Spinal cord (tissue), 10 donors: Measurements from ENCODE around the gene SUSD6. TPM values are rescaled to one million over a fixed set of nuclear protein-coding genes. Genes with fewer than 3 reads are reported as not detected.

Experiments used
- DNase-seq, 6 donors: peaks; one replicate each; pipeline versions ENCODE4 v3.0.0 to v3.0.0-alpha.2; 2013 to 2015; ENCODE audit warnings: low spot score in 6 of 6, low read depth in 4 of 6
- H3K27ac ChIP-seq: one replicate; pipeline ENCODE4 v1.5.1; 2013; ENCODE audit warnings: low read depth, low read length, control low read depth
- H3K27me3 ChIP-seq: one replicate; pipeline ENCODE4 v1.6.1; 2013; ENCODE audit warnings: low read length; ENCODE audit not compliant: control insufficient read depth, insufficient read depth
- H3K36me3 ChIP-seq: one replicate; pipeline ENCODE4 v1.6.1; 2013; ENCODE audit warnings: low read length; ENCODE audit not compliant: control insufficient read depth, insufficient read depth
- H3K4me1 ChIP-seq: one replicate; pipeline ENCODE4 v1.6.1; 2013; ENCODE audit warnings: low read length; ENCODE audit not compliant: control insufficient read depth, insufficient read depth
- H3K4me3 ChIP-seq: one replicate; pipeline ENCODE4 v1.5.1; 2013; ENCODE audit warnings: low read depth, low read length, control low read depth
- H3K9me3 ChIP-seq: one replicate; pipeline ENCODE4 v1.6.1; 2013; ENCODE audit warnings: low read length; ENCODE audit not compliant: control insufficient read depth, insufficient read depth
- WGBS: methylation state at CpG from one replicate; pipeline ENCODE4 v1.1.5; 2013; ENCODE audit warnings: missing lambda C conversion rate; ENCODE audit not compliant: insufficient coverage; 5-methylcytosine and 5-hydroxymethylcytosine counted together
- polyA plus RNA-seq, 2 donors: library from polyadenylated mRNA; unstranded; fragments of 120-200 nt; gene quantifications; one replicate each; pipeline ENCODE4 v1.2.1, GENCODE V29; 2013; ENCODE audit not compliant: insufficient read length in 2 of 2
- total RNA-seq, 2 donors: library from RNA; depleted of rRNA in 1 of 2; stranded (reverse); fragments of 120-200 nt in 1 of 2; fragments of >200 nt in 1 of 2; gene quantifications; one replicate each; pipeline versions ENCODE4 v1.2.3 to v1.2.4, GENCODE V29; 2013 to 2014
- donor health status: healthy.

Gene SUSD6
- total and polyA plus RNA-seq, 4 donors, result 16.8 to 23.9 (median 19.4) TPM

DNA sequence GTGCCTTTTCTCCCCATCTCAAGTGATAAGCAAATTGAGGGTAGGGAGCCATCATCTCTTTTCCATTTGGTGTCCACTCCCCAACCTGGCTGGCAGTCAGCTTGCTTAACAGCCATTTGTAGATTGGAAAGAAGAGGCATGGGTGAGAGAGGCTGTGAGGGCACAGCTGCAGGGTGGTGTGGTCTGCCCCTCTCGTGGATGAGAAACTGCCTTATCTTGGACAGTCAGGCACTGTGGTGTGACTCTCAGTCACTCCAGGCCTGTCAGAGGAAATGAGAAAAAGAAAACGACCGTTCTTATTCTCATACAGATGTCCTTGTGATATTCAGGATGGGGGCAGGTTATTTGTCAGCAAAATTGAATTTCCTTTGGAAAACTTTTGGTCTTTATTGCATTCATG, 90.5 kb downstream of the SUSD6 start:
- Histone ChIP-seq H3K4me3 (no peak overlapping the region), H3K27ac (peak overlapping the region; percentile 48), H3K9me3 (no peaks in the 10 kb centered on the region), H3K27me3 (no peaks in the 10 kb centered on the region), H3K4me1 (peaks cover 25% of the 10 kb centered on the region), H3K36me3 (peaks cover 9% of the 10 kb centered on the region)
- DNase-seq, result no peak
- WGBS, result 43% methylated on average over 1 of the region's 3 CpGs

- peaks cover 9% of the 10 kb centered on the region for H3K36me3 ChIP-seq
- no peak for DNase-seq
- 73% methylated on average over 11 of the region's 12 CpGs for WGBS
- peaks cover 25% of the 10 kb centered on the region for H3K4me1 ChIP-seq
- no peak overlapping the region for H3K4me3 ChIP-seq
- no peaks in the 10 kb centered on the region for H3K27me3 ChIP-seq
- H3K27ac ChIP-seq, result no peak overlapping the region
- no peaks in the 10 kb centered on the region for H3K9me3 ChIP-seq
These were observed 91.9 kb downstream of the SUSD6 start for GRCh38 chr14:69703047-69704039.

DNA sequence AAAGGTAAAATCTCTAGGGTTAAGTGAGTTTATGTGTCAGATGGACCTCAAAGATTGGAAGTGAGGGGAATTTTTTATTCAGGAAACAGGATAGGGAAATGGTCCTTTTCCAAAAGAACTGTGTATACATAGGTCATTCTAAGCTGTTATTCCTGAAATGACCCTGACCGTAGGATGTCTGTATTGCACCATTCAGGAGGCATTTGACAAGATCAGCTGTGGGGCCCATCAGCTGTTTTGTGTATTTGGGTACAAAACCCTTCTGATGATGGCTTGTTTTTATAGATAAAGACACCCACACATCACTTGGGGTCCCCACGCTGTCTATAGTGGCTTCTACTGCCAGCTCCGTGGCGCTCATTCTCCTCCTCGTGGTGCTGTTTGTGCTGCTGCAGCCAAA, 92.9 kb downstream of the SUSD6 start:
- no peaks in the 10 kb centered on the region for H3K27me3 ChIP-seq
- H3K27ac ChIP-seq, result no peak overlapping the region
- H3K4me1 ChIP-seq, result peaks cover 30% of the 10 kb centered on the region
- WGBS, result 100% methylated on average over 4 of the region's 5 CpGs
- DNase-seq, result no peak
- no peaks in the 10 kb centered on the region for H3K9me3 ChIP-seq
- peaks cover 13% of the 10 kb centered on the region for H3K36me3 ChIP-seq
- H3K4me3 ChIP-seq, result no peak overlapping the region

- Histone ChIP-seq H3K4me3 (no peak overlapping the region), H3K9me3 (no peaks in the 10 kb centered on the region), H3K4me1 (peaks cover 30% of the 10 kb centered on the region), H3K36me3 (peaks cover 13% of the 10 kb centered on the region), H3K27ac (no peak overlapping the region), H3K27me3 (no peaks in the 10 kb centered on the region)
- WGBS, result 93% methylated on average over 2 of the region's 2 CpGs
- DNase-seq, result no peak
These were observed 94.3 kb downstream of the SUSD6 start for GRCh38 chr14:69705706-69706105.

GRCh38 chr14:69708049-69708448, 96.7 kb downstream of the SUSD6 start:
- Histone ChIP-seq H3K4me1 (peaks cover 41% of the 10 kb centered on the region), H3K36me3 (peaks cover 32% of the 10 kb centered on the region), H3K9me3 (no peaks in the 10 kb centered on the region), H3K27me3 (no peaks in the 10 kb centered on the region), H3K4me3 (no peak overlapping the region), H3K27ac (no peak overlapping the region)
- no peak for DNase-seq
- WGBS, result no CpG with 5 or more reads among the region's 1 CpG

- 43% methylated on average over 8 of the region's 12 CpGs for WGBS
- H3K27ac ChIP-seq, result no peak overlapping the region
- H3K4me1 ChIP-seq, result peaks cover 42% of the 10 kb centered on the region
- peaks cover 32% of the 10 kb centered on the region for H3K36me3 ChIP-seq
- H3K4me3 ChIP-seq, result no peak overlapping the region
- H3K27me3 ChIP-seq, result no peaks in the 10 kb centered on the region
- no peaks in the 10 kb centered on the region for H3K9me3 ChIP-seq
- peak in 2 of 6 donors; percentile 64 to 74 for DNase-seq
These were observed 97.5 kb downstream of the SUSD6 start for GRCh38 chr14:69708586-69709560.

GRCh38 chr14:69710378-69710777, 99.0 kb downstream of the SUSD6 start:
- Histone ChIP-seq H3K27ac (no peak overlapping the region), H3K27me3 (no peaks in the 10 kb centered on the region), H3K9me3 (no peaks in the 10 kb centered on the region), H3K4me1 (peaks cover 48% of the 10 kb centered on the region), H3K36me3 (peaks cover 23% of the 10 kb centered on the region), H3K4me3 (no peak overlapping the region)
- no peak for DNase-seq
- WGBS, result 72% methylated on average over 1 of the region's 1 CpG

DNA sequence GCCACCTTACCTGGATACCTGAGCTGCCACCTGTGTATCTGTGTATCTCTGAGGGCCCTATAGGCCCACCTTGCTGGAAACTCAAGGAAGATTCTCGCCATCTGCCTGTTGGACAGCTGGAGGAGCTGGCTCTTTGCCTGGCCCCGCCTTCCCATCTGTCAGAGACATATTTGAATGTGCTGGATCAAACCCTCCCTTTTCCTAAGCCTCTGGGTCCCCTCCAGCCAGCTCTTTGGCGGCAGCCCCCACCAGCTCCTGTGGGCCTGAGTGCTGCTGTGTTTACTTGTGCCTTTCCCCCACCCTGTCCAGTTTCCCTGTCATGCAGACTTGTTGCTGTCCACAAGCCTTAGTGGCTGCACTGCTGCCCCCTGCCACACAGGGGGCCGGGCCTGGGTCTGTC, 99.7 kb downstream of the SUSD6 start:
- Histone ChIP-seq H3K4me1 (peaks cover 55% of the 10 kb centered on the region), H3K9me3 (no peaks in the 10 kb centered on the region), H3K27me3 (no peaks in the 10 kb centered on the region), H3K36me3 (peaks cover 23% of the 10 kb centered on the region), H3K27ac (peak overlapping the region; percentile 81), H3K4me3 (no peak overlapping the region)
- 47% methylated on average over 4 of the region's 4 CpGs for WGBS
- DNase-seq, result peak in 2 of 6 donors; percentile 81 to 85

DNA sequence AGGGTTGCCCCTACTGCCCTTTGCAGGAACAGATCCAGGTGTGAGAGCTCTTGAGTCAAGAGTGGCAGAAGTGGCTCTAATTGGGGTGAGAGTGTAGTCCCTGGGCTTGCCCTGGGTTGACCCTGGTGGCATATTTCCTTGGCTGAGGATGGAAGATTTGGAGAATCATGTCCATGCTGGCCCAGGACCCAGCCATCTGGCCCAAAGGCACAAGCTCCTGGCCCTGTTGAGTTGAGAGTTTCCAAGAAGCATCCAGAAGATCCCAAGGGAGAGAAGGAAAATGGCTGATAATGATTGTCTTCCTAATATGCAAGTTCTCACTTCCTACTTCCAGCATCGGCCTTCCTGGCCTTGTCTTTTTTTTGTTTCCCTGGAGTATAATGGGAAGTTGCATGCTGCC, 100.1 kb downstream of the SUSD6 start:
- Histone ChIP-seq H3K4me3 (no peak overlapping the region), H3K4me1 (peaks cover 59% of the 10 kb centered on the region), H3K27me3 (no peaks in the 10 kb centered on the region), H3K9me3 (no peaks in the 10 kb centered on the region), H3K36me3 (peaks cover 23% of the 10 kb centered on the region), H3K27ac (peak overlapping the region; percentile 81)
- DNase-seq, result no peak
- WGBS, result no CpG with 5 or more reads among the region's 1 CpG
